NCI-H2107 (cell line): Measurements from ENCODE around the gene RBL2.
"Not testable (repeated sequence)": the region's sequence is repeated elsewhere in the genome, so short reads cannot be mapped to it uniquely, and the experiment has no call there.

ENCODE experiments used
- DNase-seq: peaks from one replicate; lab custom pipeline; 2025; lab: John Stamatoyannopoulos, UW

Gene RBL2, protein sequence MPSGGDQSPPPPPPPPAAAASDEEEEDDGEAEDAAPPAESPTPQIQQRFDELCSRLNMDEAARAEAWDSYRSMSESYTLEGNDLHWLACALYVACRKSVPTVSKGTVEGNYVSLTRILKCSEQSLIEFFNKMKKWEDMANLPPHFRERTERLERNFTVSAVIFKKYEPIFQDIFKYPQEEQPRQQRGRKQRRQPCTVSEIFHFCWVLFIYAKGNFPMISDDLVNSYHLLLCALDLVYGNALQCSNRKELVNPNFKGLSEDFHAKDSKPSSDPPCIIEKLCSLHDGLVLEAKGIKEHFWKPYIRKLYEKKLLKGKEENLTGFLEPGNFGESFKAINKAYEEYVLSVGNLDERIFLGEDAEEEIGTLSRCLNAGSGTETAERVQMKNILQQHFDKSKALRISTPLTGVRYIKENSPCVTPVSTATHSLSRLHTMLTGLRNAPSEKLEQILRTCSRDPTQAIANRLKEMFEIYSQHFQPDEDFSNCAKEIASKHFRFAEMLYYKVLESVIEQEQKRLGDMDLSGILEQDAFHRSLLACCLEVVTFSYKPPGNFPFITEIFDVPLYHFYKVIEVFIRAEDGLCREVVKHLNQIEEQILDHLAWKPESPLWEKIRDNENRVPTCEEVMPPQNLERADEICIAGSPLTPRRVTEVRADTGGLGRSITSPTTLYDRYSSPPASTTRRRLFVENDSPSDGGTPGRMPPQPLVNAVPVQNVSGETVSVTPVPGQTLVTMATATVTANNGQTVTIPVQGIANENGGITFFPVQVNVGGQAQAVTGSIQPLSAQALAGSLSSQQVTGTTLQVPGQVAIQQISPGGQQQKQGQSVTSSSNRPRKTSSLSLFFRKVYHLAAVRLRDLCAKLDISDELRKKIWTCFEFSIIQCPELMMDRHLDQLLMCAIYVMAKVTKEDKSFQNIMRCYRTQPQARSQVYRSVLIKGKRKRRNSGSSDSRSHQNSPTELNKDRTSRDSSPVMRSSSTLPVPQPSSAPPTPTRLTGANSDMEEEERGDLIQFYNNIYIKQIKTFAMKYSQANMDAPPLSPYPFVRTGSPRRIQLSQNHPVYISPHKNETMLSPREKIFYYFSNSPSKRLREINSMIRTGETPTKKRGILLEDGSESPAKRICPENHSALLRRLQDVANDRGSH

GRCh38 chr16:53434377-53435065 is at the start of gene RBL2:
Gene RBL2, plus strand, starts transcription at chr16:53434471. Its CDS starts 86 bp downstream, at chr16:53434557.
- DNase-seq, result peak; percentile 44

DNA sequence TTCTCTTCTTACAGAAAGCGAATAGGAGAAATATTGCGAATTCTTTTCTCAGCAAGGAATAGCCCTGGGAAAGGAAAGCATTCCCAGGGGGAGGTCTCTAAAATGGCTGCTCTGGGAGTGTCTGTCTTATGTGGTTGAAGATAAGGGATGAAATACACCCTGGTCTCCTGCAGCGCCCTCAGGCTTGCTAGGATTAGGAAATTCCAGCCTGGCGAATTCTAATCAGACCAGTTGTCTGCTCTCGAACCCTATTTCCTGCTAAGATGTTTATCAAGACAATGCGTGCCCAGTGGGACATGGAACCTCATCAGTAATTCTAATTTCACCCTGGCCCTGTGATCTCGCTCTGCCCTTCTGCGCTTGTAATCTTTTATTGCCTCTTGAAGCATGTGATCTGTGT is 49.7 kb upstream of the RBL2 start:
- DNase-seq, result not testable (repeated sequence)

- no peak for DNase-seq
These were observed 29.3 kb upstream of the RBL2 start for GRCh38 chr16:53404959-53405358.

GRCh38 chr16:53412549-53412948 is 21.7 kb upstream of the RBL2 start:
- DNase-seq, result no peak

GRCh38 chr16:53413864-53414263 is 20.4 kb upstream of the RBL2 start:
- DNase-seq, result no peak

- DNase-seq, result no peak
These were observed 19.9 kb upstream of the RBL2 start for GRCh38 chr16:53414381-53414780.

DNA sequence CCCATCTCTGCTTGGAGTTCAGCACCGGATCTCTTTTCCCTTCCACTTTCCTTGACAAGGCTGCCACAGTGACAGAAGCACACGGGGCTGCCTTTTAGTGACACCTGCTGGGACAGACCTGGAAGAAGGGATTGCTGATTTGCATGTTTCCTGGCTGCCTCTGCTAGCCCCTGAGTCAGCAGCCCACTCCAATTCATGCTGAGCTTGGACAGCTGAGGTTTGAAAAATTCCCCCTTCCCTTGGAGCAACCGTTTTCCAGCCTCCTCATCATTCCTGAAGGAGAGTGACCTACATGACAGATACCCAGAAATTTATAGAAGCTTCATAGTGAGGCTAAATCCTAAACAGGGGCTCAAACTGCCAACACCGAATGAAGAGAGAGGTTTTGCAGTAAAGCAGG is 18.8 kb upstream of the RBL2 start:
- peak; percentile 18 for DNase-seq

- DNase-seq, result no peak
These were observed 17.3 kb upstream of the RBL2 start for GRCh38 chr16:53417011-53417410.

- DNase-seq, result no peak
These were observed 16.3 kb upstream of the RBL2 start for GRCh38 chr16:53417976-53418375.

- DNase-seq, result not testable (repeated sequence)
These were observed 14.9 kb upstream of the RBL2 start for GRCh38 chr16:53419383-53419709.

GRCh38 chr16:53421248-53421647 is 13.0 kb upstream of the RBL2 start:
- DNase-seq, result no peak

GRCh38 chr16:53423968-53424367 is 10.3 kb upstream of the RBL2 start:
- not testable (repeated sequence) for DNase-seq

GRCh38 chr16:53428681-53429080 is 5.6 kb upstream of the RBL2 start:
- no peak for DNase-seq

DNA sequence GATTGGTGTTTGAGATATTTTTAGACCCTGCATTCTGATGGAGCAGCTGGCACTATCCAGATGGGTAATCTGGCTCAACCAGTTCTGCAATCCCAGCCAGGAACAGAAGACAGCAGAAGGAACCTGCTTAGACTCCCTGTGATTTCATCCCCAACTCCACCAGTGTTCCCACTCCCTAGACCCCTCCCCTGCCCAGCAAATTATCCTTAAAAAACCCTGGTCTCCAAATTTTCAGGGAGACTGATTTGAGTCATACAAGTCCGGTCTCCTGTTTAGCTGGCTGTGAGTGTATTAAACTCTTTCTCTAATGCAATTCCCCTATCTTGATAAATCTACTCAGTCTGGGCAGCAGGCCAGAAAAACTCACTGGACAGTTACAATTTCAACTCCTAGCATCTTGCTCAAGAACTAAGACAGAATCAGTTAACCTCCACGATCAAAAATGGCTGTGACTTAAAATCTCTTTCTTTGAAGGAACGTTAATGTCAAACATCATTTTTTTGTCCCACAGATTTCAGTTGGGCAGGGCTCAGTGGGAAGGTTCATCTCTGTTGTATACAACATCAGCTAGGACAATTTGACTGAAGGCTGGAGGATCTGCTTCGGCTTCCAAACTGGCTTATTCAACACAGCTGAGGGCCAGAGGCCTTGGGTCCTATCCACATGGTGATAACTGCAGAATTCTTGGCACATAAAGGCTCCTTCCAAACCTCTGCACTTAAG is 4.9 kb upstream of the RBL2 start:
- no peak for DNase-seq

DNA sequence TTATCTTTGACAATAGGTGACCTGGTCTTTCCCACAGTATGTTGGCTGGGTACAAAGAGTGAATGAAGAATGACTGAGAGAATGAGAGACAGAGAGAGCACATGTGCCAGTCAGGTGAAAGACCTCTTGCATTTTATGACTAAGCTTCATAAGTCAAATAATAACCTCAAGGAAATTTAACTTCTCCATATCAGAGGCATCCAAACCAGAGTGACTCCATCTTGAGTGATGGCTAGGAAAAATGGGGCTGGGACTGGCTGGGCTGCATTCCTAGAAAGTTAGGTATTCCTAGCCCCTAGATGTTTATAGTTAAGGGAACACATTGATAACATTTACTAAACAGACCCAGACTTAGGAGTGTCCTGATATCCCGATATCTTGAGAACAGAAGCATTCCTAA is 3.9 kb upstream of the RBL2 start:
- no peak for DNase-seq

DNA sequence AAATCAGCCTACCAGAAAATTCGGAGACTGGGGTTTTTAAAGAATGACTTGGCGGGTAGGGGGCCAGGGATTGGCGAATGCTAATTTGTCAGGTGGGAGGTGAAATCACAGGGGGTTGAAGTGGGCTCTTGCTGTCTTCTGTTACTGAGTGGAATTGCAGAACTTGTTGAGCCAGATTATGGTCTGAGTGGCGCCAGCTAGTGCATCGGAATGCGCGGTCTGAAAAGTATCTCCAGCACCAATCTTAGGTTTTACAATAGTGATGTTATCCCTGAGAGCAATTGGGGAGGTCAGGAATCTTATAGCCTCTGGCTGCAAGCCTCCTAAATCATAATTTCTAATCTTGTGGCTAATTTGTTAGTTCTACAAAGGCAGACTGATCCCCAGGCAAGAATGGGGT is 762 bp upstream of the RBL2 start:
- DNase-seq, result no peak

DNA sequence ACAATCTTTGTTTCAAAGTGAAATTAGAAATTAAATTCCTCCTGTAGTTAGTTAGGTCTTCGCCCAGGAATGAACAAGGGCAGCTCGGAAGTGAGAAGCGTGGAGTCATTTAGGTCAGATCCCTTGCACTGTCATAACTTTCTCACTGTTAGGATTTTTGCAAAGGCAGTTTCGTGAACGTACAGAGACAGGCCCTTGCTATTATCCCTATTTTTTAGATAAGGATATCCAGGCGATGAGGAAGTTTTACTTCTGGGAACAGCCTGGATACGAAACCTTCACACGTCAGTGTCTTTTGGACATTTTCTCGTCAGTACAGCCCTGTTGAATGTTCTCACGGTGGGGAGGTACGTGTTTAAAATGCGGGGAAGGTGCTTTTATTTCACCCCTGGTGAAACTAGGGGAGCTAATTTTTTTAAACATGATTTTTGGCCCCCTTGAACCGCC is 318 bp upstream of the RBL2 start:
- no peak for DNase-seq

- peak; percentile 39 for DNase-seq
These were observed 906 bp downstream of the RBL2 start for GRCh38 chr16:53435066-53435688.

GRCh38 chr16:53440125-53440524 is 5.9 kb downstream of the RBL2 start:
- no peak for DNase-seq

DNA sequence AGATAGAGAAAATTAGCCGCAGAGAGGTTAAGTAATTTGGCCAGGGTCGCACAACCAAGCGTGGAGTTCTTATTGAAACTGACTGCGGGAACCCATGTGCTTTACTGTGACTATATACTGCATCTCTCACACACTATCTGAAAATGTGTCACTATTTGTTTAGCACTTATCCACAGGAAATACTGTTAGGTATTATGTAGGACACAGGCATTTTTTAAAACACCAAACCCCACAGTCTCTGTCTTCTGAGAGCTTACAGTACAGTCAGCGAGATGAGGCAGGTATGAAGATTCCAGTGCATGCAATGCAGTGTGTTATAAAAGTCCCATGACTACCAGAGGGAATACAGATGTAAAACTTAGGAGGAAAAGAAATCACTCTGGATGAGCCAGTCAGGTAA is 11.3 kb downstream of the RBL2 start:
- DNase-seq, result no peak

- DNase-seq, result no peak
These were observed 11.8 kb downstream of the RBL2 start for GRCh38 chr16:53446090-53446489.
